GM19324 (cell line): ENCODE data around the gene TMEM214.
"Not testable (repeated sequence)": the region's sequence is repeated elsewhere in the genome, so short reads cannot be mapped to it uniquely, and the experiment has no call there.

Source experiments
- ATAC-seq: cut with Tn5 transposase; IDR thresholded peaks from one replicate; pipeline ENCODE4 v1.9.1; 2021; ENCODE audit warnings: mild to moderate bottlenecking, moderate library complexity; ENCODE audit not compliant: unreplicated experiment, low FRiP score

TMEM214 gene

GRCh38 chr2:27065128-27065527, 32.4 kb downstream of the TMEM214 start:
- ATAC-seq, result no peak

GRCh38 chr2:27067385-27067784, 34.6 kb downstream of the TMEM214 start:
- ATAC-seq, result no peak

GRCh38 chr2:27069436-27069835, 36.7 kb downstream of the TMEM214 start:
- no peak for ATAC-seq

GRCh38 chr2:27069961-27070618, 37.3 kb downstream of the TMEM214 start:
- ATAC-seq, result no peak

GRCh38 chr2:27070653-27071276, 38.0 kb downstream of the TMEM214 start:
- no peak for ATAC-seq

- peak; percentile 87 for ATAC-seq
These were observed 38.7 kb downstream of the TMEM214 start, which contains the start of gene OST4 for GRCh38 chr2:27071277-27071989. Gene OST4 (minus strand): TSS chr2:27071654.

- ATAC-seq, result no peak
These were observed 39.4 kb downstream of the TMEM214 start for GRCh38 chr2:27071990-27072830.

- no peak for ATAC-seq
These were observed 40.2 kb downstream of the TMEM214 start for GRCh38 chr2:27072920-27073319.

GRCh38 chr2:27073782-27074181, 41.0 kb downstream of the TMEM214 start:
- no peak for ATAC-seq

- ATAC-seq, result no peak
These were observed 42.2 kb downstream of the TMEM214 start for GRCh38 chr2:27074738-27075565.

- ATAC-seq, result not testable (repeated sequence)
These were observed 42.8 kb downstream of the TMEM214 start for GRCh38 chr2:27075566-27075871.

- ATAC-seq, result no peak
These were observed 43.6 kb downstream of the TMEM214 start for GRCh38 chr2:27076323-27076722.

GRCh38 chr2:27077231-27077630, 44.5 kb downstream of the TMEM214 start:
- ATAC-seq, result no peak

- no peak for ATAC-seq
These were observed 45.8 kb downstream of the TMEM214 start, which contains the start of gene EMILIN1 for GRCh38 chr2:27078267-27079194. Gene EMILIN1 (plus strand): TSS chr2:27078615. CDS start chr2:27079066, 451 bp downstream.

- no peak for ATAC-seq
These were observed 46.7 kb downstream of the TMEM214 start for GRCh38 chr2:27079233-27080139.

GRCh38 chr2:27080140-27080469, 47.3 kb downstream of the TMEM214 start:
- ATAC-seq, result no peak

GRCh38 chr2:27080603-27080936, 47.8 kb downstream of the TMEM214 start:
- no peak for ATAC-seq
